Tongue (tissue), 2 donors: ENCODE measurements around the gene SRPK2. TPM values are rescaled to one million over a fixed set of nuclear protein-coding genes. Genes with fewer than 3 reads are reported as not detected.
"Not testable (repeated sequence)": the region's sequence is repeated elsewhere in the genome, so short reads cannot be mapped to it uniquely, and the experiment has no call there.

Source experiments
- DNase-seq: peaks from one replicate; pipeline ENCODE4 v3.0.0-alpha.2; 2015
- total RNA-seq: library from RNA; depleted of rRNA; stranded (reverse); fragments of >200 nt; gene quantifications from one replicate; pipeline ENCODE4 v1.2.3, GENCODE V29; 2014

The SRPK2 gene
- total RNA-seq, 1 donor from 2014 or later, result 50.3 TPM

DNA sequence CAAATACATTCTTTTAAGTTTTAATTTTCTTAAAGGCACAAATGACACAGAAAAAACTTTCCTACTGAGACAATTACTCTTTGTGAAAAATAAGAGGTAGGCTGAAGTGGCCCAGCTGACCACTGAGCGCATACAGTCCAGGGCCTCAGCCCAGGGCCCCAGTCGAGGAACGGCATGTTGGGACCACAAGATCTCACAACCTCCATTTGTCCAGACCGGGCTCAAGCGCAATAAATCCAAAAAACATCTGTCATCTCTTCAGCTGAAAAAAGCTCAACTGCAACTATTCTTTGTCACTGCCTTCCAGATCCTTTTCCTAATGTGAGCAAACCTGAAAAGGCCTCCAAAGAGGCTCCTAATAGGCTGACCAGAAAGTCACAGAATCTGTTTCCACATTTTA, 165.8 kb downstream of the SRPK2 start:
- no peak for DNase-seq

DNA sequence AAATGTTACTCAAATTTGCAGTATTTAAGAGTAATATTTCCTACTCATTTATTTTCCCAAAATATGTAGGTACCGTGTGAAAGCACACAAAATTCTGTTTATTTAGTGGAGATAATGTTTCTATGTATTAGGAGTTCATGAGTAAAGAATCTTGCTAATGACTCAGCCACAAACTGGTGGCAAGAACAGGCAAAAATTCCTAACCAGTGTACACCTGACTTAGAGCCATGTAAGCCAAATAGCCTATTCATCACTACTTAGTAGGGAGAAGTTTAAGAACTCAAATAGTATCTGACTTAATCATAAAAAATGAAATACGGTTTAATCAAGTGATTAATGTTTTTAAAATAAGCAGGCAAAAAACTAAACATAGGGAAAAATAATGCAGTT, 169.0 kb downstream of the SRPK2 start:
- no peak for DNase-seq

DNA sequence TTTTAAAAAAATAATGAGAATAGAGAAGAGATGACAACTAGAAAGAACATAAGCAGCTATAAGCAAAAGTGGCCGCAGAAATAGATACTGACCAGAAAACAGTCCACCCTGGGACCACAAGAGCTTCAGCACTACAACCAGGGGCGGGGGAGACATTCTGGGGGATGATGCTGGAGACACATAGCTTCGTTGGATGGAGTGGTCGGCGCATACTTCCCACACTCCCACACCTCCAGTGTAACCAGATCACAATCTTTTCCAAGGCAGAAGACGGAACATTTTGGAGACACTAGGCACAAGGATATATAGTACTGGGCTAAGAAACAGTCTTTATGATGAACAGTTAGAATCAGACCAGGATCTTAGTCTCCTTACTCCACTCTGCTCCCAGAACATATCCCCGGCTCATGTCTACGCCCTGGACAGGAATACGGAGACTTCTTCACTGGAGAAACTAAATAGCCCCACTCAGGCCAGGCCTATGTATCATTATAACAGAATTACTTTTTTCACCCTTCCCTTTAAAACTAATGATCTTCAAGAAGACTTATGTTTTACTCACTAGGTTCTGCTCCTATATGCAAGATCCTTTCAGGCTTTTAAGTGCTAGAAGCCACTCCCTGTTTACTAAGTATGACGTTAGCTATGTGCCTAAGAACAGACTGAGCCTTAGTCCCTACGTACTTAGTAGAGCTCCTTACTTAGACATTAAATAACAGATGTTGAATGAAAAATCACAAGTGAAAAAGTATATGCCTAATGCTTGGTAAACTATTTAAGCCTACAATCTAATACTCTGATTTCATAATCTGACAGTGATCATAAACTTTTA, 169.6 kb downstream of the SRPK2 start:
- DNase-seq, result peak; percentile 32

DNA sequence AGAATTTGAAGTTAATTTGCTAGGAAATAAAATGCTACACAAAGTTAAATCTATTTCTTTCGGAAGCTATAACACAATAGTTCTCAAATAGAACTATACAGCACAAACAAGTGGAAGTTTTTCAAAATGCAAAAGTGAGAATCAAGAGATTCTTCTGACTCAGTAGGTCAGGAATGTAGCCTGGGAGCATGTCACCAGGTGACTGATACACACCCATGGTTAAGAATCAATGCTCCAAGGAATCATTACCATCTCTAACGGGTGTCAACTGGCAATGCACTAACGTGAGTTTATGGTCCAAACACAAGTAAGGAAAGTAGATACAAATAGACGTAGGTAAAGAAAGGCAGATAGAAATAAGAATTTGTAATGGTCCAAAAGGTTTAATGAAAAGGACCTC, 170.5 kb downstream of the SRPK2 start:
- no peak for DNase-seq

DNA sequence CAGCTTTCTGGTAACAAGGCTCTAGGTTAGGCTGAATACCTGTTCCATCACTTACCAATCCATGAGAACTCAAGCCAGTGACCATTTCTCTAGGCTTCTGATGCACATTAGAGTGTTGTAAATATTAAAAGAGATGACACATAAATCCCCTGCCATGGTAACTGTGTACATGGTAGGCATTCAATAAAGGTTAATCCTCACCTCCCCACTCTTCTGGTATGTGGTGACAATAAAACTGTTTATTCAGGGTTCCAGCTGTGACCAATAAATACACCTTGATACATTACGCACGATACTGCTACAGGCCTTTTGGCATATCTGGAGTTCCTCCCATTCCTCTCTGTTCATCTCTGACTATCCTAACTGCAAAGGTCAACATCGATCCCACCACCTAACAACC, 171.9 kb downstream of the SRPK2 start:
- DNase-seq, result no peak

DNA sequence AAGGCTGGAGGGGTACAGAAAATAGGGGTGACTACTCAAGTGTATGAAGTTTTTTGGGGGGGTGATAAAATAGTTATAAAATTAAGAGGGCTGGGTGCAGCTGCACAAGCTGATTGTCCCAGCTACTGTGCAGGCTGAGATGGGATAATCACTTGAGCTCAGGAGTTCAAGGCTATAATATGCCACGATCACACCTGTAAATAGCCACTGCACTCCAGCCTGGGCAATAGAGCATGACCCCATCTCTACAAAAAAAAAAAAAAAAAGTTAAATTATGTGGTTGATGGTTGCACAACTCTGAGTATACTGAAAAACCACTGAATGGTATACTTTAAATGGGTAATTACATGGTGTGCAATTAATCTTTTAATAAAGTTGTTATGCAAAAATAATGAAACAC, 172.9 kb downstream of the SRPK2 start:
- DNase-seq, result no peak

DNA sequence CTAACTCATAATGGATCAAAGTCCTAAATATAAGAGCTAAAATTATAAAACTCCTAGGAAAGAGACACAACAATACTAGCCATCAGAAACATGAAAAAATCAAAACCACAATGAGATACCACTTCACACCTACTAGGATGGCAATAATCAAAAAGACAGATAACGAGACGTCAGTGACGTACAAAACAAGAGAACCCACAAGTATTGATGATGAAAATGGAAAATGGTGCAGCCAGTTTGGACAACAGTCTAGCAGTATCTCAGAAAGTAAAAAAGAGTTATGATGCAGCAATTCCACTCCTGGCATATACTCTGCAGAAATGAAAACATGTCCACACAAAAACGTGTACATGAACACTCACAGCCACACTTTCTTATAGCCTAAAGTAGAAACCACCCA, 173.5 kb downstream of the SRPK2 start:
- DNase-seq, result no peak

DNA sequence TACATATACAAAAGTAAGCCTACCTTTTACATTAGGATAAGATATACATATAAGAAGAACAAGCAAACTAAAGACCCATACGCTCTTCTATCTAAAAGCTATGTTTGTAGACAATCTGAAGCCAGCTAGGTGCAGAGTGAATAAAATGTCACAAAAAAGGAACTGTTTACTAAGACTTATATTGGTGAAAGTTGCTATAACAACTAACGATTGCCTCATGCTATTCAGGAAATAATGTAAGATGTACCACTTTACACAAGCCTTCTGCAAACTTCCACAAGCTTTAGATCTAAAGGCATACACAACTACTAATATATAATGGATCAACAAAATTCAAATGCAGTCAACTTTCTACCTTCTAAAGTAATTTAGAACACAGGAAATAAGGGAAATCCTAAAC, 175.1 kb downstream of the SRPK2 start:
- peak; percentile 32 for DNase-seq

DNA sequence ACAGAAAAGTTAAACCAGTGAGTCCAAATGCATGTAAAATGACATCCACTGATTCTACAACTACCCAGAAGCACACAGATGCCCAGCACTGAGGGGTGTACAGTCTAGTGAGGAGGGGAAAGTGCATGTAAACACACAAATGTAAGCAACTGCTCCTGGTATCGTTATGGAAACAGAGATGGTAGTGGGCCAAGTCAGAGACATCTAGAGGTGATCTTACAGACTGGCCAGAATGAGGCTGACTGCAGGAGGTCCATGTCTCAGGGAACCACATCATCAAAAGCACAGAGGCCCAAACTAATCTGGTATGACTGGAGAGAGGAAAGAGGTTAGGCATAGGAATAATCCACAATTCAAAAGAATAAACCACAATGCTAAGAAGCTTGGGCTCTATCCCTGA, 176.5 kb downstream of the SRPK2 start:
- no peak for DNase-seq

DNA sequence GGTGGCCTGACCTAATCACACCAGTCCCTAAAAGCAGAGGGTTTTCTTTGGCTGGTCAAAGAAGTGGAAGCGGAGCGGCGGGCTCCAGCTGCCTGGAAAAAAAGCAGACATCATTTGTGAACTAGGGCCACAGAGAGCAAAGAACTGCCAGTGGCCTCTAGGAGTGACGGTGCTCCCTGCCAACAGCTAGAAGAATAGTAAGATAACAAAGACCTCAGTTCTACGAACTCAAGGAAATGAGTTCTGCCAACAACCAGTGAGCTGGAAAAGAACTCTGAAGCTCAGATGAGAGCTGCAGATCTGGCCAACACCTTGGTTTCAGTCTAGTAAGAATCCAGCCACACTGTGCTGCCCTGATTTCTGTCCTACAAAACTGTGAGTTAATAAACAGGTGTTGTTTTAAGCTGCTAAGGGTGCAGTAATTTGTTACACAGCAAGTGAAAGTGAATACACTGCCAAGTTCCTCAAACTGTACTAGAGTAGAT, 178.0 kb downstream of the SRPK2 start:
- DNase-seq, result peak; percentile 39

DNA sequence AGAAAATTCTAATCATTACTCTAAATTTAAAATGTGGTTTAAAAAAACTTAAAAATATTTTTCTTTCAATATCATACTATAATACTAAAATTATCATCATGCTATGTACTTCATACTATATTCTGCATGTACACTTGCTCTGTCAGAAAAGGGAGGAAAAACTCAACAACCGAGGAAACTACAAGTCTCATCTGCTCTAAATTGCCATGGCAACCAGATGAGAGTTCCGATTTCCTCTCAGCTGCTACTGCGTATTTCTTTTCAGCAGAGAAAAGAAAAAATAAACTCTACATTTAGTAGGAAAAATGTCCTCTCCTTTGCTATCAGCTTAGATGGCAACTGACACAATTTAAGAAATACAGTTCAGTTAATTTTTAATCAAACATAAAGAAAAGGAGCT, 178.9 kb downstream of the SRPK2 start:
- peak; percentile 65 for DNase-seq

DNA sequence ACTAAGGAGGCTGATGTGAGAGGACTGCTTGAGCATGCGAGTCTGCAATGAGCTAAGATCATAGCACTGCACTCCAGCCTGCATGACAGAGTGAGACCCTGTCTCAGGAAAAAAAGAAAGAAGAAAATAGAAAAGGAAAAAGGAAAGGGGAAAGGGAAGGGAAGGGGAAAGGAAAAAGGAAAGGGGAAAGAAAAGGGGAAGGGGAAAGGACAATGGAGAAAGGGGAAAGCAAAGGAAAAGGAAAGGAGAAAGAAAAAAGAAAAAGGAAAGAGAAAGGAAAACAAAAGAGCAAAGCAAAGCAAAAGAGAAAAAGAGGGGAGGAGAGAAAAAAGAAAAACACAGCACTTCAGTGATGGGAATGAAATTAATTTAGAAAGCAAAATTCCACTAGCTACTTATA, 179.3 kb downstream of the SRPK2 start:
- DNase-seq, result no peak

DNA sequence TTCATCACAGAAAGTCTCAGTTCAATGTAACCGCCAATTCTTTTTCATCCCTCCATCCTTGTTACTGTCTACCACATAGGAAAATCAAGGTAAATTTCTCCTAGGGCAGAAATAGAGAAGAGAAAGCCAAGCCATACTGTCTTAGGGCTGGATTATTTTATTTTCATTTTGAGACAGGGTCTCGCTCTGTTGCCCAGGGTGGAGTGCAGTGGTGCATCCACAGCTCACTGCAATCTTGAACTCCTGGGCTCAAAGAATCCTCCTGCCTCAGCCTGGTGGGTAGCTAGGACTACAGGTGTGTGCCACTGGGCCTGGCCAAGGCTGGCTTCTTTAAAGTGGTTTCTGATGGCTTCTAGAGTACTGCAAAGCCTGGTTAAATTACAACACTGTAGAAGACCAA, 181.7 kb downstream of the SRPK2 start:
- no peak for DNase-seq

DNA sequence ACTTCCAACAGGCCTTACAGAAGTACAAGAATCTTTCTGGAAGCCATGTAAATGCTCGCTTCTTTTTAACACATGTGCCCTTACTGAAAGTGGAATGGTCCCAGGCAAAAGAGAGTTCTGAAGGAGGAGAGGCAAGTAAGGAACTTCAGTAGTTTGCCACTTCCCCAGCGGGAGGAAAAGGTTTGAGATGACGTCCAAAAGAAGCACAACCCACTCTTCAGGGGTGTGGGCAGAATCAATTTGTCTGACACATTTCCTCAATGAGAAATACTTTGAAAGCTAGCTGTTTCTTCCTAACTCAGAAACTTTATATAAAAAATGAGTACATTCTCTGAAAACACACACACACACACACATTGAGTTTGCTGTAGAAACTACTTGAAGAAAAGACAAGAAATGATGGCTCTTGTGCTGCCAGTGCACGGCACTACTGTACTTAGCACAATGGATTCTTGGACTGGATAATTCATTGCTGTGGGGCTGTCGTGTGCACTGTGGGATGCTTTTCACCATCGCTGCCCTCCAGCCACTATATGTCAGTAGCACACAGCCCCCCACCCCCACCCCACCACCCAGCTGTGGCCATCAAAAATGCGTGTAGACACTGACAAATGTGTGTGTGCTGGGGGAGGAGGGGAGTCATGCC, 183.0 kb downstream of the SRPK2 start:
- DNase-seq, result no peak

DNA sequence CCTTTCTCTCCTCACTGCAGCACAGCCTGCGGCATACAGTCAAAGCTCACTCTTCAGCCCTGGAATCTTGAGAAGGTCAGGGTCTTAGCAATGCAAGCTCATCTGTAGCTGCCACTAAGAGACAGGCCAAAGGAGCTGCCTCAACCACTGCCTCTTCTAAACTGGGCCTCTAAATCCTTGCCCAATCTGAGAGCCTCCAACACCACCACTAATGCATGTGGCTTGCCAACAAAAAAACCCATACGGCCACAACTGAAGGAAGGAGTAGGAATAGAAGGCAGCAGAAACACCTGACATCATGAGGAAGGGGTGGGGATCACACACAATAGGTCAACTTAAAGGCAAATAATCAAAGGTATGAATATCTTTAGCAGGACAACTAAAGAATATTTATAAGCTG, 183.8 kb downstream of the SRPK2 start:
- DNase-seq, result no peak

DNA sequence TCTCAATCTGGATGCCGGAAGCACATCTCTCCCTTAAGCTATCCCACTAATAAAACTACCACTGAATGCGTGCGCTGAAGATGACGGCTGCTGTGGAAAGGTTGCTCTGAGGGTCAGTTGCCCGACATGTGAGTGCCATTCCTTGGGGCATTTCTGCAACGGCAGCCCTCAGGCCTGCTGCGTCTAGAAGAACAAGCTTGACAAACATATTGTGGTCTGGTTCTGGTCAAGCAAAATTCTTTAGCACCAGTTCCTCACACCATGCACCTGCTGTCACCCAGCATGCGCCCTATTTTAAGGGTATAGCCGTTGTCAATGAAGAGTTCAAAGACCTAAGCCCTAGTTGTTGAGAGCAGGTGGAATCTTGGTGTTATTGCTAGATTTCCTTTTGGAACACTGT, 184.2 kb downstream of the SRPK2 start:
- no peak for DNase-seq

DNA sequence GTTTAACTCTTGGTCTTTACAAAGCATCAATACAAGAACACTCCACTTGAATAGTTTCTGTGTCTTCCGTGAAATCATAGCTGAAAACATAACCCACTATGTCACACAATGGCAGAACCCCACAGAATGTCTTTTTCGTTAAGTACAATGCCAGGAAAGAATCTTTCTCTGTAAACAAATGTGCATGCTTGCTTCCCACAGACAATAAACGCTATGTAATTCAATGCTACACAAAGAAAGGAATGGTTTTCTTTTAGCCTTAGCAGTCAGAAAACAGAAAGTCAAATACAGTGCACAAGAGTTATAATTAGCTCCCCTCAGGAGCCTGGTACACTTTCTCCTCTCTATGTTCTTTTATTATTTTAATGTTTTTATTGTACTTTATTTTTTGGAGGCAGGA, 186.1 kb downstream of the SRPK2 start:
- DNase-seq, result no peak

DNA sequence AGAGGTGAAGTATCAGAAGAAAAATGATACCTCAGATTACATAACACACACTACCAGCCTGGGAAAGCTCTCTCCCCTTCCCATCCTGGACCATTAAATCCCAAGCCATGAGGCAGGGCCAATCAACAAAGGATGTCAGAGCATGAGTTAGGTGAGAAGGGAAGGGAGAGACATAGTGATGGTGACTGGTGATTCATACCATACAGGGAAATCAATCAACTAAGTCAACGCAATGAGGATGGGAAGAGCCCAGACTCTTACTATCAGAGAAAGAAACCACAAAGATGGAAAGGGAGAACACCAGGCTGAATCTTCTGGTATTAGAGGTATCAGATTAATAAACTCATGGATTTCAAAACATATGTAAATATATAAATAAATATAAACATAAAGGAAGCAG, 189.3 kb downstream of the SRPK2 start:
- DNase-seq, result no peak

DNA sequence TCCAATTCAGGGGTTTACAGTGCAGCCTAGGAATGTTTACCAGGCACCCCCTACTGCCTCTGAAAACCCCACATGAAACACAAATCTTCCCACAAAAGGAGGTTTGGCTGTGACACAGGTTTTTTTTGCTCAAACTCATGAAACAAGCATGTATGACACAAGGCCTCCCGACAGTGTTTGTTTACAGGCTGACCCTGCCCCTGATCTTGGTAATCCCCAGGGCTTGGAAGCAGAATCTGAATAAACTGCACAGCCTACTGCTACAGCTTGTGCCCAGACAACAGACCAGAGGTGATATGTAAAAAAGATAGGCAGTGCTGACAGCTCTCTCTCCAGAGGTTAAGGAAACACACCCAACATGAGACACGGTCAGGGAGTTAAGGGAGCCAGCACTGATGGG, 190.5 kb downstream of the SRPK2 start:
- DNase-seq, result no peak

DNA sequence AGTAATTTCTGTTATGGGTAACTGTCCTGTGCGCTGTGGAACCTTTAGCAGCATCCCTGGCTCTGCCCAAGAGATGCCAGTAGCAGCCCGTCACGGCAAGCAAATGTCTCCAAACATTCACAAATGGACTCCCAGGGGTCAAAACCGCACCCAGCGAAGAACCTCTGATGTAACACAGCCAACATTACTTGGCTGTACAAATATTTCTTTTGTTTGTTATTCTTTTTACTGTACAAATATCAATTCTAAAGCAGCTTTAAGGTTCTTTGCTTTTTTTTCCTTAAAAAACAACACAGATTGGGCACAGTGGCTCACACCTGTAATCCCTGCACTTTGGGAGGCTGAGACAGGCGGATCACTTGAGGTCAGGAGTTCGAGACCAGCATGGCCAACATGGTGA, 192.2 kb downstream of the SRPK2 start:
- DNase-seq, result no peak

DNA sequence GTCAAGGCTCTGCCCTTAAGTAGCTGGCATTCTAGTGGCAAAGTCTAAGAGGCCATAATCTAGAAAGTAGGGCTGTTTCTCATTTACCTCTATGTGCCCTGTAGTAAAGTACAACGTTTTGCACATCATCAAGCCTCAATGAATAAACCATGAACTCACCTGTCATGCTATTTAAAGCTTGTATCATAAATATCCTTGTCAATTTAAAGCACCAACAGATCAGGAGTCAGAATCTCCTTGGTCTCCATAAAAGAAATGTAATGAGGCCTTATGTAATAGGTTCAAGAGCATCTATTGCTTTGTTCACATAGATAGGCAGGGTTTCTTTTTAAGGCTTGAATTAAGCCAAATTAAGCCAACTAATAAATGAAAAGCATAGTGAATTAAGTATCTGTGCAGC, 192.8 kb downstream of the SRPK2 start:
- no peak for DNase-seq

DNA sequence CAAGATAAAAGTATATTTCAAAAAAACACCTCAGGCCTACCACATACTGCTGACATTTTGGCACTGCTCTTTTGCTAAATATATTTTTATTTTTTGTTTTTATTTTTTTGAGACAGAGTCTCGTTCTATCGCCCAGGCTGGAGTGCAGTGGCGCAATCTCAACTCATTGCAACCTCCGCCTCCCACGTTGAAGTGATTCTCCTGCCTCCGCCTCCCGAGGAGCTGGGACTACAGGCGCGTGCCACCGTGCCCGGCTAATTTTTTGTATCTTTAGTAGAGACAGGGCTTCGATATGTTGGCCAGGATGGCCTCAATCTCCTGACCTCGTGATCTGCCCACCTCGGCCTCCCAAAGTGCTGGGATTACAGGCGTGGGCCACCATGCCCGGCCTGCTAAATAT, 193.8 kb downstream of the SRPK2 start:
- DNase-seq, result not testable (repeated sequence)

DNA sequence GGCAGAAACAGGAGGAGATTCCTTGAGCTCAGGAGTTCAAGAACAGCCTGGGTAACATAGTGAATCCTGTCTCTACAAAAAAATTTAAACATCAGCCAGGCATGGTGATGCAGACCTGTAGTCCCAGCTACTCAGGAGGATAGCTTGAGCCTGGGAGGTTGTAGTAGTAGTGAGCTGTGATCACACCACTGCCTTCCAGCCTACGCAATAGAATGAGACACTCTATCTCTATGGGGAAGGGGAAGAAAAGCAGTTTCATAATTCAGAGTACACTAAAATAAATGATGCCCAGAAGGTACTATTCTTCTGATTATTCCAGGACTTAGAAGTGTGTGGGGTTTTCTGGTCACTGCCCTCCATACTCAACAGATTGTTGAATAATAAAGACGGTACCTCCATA, 197.4 kb downstream of the SRPK2 start:
- no peak for DNase-seq

DNA sequence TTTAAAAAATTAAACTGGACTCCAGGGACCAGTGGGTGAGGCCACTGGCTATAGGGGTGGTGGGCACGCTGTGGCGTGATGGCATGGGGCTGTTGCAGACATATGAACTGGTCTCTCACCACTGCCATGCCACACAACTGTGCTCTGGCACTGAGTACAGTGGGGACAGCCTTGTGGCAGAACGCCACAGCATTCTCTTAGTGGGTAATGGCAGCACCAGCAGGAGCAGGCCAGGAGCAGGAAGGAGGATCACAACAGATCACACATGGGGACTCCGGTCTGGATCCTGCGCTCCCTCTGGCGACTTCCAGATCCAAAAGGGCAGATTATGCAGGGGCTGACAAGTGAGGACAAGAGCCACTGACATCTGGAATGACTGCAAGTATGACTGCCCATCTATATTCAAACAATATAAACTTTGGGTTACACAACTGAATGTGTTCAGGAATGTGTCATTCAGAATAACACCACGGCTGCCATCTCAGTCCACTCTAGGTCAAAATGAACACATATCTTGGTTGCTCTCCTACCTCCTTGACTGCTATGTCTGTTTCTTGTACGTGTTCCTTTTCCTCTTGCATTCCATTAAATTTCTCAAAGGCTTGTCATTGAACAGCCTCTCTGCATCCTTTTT, 198.7 kb downstream of the SRPK2 start:
- DNase-seq, result no peak
